ENCODE data around the gene OR7A5.
"Not testable (repeated sequence)": the region's sequence is repeated elsewhere in the genome, so short reads cannot be mapped to it uniquely, and the experiment has no call there.

The OR7A5 gene

DNA sequence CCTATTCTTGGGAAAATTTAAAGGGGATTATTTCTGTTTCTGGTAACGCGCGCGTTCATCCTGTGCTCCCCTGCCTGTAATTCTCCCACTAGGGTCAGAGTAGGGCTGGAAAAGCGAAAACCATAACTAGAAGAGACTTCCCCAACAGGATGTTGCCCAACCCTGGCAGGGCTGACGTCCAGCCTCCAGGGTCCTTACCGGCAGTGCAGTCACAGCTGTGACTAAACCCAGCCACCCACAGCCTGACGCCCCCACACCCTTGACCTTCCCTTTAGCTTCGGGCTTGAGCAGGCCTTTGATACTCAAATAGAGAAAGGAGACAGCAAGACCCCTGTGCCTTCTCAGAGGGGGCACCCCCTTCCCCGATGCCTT, 50.3 kb downstream of the OR7A5 start:
- not testable (repeated sequence) for DNase-seq

DNA sequence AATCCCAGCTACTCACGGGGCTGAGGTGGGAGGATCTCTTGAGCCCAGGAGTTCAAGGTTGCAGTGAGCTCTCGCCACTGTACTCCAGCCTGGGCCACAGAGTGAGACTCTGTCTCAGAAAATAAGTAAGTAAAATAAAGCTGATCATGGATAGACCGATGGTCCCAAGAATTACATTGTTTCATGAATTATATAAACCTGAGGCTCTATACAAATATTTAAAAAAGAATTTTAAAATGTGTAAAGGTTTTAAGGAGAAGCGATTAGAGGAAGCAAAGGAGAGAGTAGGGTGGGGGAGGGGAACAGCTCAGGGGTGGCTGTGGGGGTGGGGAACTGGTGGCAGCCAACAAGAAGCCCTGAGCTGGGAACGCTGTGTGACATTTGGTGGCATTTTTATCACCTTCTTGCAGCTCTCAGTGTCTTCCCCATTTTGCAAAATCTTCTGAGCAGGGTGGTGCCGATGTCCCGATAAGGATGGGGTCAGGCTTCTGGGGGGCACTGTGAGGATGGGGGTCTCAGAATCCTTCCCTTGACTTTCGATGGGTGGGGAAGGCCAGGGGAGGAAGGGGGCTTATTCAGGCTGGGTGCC, 51.5 kb downstream of the OR7A5 start:
- not testable (repeated sequence) for DNase-seq

DNA sequence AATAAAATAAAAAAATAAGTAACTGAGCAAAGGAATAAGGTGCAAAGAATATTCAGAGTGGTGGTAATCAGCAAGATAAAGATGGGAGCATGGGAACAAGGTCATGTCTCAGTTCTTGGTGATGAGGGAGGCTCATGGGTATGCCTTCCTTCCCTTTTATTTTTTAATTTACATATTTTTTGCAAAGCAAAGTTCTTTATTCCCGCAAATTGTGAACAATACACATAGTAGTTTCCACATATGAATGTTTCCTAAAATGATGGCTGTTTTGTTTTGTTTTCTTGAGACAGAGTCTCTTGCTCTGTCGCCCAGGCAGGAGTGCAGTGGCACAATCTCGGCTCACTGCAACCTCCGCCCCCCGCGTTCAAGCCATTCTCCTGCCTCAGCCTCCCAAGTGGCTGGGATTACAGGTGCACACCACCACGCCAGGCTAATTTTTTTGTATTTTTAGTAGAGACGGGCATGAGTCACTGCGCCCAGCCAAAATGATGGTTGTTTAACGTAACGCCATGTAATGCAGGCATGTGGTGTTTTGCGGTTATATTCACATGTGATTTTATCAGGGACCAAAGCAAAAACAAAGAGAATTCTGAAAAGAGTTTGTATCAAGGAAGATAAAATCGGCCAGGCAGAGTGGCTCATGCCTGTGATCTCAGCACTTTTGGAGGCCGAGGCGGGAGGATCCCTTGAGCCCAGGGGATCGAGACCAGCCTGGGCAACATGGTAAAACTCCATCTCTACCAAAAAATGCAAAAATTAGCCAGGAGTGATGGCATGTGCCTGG, 52.2 kb downstream of the OR7A5 start:
- no peak for DNase-seq

DNA sequence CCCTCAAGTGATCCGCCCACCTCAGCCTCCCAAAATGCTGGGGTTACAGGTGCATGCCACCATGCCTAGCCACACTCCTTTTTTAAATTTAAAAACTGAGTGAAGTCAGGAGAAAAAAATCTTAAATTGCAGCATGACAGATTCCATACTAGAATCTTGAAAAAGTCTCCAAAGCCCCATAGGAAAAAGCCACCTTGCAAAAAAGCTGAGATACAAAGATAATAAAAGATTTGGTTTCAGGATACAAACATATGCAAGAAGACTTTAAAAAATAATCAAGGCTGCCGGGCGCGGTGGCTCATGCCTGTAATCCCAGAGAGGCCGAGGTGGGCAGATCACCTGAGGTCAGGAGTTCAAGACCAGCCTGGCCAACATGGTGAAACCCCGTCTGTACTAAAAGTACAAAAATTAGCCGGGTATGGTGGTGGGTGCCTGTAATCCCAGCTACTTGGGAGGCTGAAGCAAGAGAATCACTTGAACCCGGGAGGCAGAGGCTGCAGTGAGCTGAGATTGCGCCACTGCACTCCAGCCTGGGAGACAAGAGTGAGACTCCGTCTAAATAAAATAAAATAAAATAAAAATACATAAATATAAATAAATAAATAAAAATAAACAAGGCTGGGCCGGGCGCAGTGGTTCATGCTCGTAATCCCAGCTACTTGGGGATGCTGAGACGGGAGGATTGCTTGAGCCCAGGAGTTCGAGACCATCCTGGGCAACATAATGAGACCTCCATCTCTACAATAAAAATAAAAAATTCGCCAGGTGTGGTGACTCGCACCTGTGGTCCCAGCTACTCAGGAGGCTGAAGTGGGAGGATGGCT, 53.1 kb downstream of the OR7A5 start:
- DNase-seq: not testable (repeated sequence)

DNA sequence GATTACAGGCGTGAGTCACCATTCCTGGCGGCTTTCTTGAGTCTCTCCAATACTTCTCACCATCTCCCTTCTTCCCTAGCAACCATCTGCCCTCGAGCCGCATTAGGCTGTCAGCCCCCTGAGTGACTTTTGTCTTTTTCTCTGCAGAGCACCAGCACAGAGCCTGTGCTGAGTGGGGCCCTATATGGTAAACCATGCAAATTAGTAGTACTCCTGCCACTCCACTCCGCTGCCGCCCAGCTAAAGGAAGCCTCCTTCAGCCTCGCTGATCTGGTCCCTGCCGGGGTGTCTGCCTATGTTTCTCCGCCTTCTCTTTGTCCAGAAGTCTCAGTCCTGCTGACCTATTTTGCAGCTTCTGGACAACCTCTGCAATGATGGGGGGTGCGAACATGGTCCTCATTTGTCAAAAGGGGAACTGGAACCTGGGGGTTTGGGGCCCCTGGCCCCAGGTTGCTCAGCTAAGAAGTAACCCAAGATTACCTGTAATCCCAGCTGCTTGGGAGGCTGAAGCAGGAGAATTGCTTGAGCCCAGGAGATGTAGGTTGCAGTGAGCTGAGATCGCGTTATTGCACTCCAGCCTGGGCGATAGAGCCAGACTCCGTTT, 54.3 kb downstream of the OR7A5 start:
- not testable (repeated sequence) for DNase-seq

DNA sequence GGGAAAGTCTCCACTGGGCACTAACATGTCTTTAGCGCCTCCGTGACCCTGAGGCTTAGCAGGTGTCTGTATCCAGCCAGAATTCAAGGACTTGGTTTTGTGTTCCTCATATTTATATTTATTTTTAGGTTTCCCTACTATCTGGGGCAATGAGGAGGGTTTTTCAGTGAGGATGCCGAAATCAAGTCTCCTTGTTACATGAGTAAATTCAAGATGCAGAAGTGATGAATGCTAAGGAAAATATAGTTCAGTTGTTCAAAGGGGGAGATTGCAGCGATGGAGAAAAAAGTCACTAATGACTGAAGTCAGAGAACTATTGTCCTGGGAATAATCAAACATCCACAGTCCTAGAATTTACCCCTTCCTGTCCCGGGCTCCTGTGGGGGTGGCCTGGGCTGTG, 55.8 kb downstream of the OR7A5 start:
- DNase-seq: no peak

DNA sequence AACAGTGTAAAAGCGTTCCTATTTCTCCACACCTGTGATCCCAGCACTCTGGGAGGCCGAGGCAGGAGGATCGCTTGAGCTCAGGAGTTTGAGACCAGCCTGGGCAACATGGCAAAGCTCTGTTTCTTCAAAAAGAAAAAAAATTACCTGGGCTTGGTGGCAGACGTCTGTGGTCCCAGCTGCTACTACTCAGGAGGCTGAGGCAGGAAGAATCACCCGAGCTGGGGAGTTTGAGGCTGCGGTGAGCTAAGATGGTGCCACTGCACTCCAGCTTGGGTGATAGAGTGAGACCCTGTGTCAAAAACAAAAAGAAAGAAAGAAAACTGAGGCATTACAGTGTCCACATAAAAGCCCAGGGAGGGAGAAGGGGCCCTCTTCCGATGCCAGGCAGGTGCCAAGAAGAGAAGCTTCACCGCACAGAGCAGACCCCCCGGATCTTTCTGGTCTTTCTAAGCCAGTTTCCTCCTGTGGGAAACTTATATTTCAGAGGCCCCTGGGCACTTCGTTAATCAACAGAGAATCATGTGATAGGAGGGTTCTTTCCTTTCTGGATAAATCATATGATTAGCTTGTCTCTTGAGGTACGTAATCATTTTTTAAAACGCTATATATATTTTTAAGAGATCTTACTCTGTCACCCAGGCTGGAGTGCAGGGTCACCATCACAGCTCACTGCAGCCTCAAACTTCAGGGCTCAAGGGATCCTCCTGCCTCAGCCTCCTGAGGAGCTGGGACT, 56.7 kb downstream of the OR7A5 start, which contains the start of gene ADGRE2:
ADGRE2 (minus strand) TSS at position 451 of the 736 bp plus-strand sequence. CDS start 1,804 bp downstream, outside the sequence.
- not testable (repeated sequence) for DNase-seq

DNA sequence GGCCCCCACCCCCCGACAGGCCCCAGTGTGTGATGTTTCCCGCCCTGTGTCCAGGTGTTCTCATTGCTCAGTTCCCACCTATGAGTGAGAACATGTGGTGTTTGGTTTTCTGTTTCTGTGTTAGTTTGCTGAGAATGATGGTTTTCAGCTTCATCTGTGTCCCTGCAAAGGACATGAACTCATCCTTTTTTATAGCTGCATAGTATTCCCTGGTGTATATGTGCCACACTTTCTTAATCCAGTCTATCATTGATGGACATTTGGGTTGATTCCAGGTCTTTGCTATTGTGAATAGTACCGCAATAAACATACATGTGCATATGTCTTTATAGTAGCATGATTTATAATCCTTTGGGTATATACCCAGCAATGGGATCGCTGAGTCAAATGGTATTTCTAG, 57.3 kb downstream of the OR7A5 start:
- not testable (repeated sequence) for DNase-seq

Measured in cerebellar nuclear complex (tissue), 1 donor.